WERI-Rb-1 (cell line): ENCODE measurements around the gene DNAH8.

ENCODE experiments used
- DNase-seq: peaks from one replicate; pipeline ENCODE4 v3.0.0-alpha.2; 2020
- H3K27ac ChIP-seq: fragments of 250-450 bp; sonication (Bioruptor Pico); 2 replicates; pipeline ENCODE4 v1.5.1; 2020; ENCODE audit warnings: mild to moderate bottlenecking, moderate library complexity
- H3K27me3 ChIP-seq: fragments of 250-450 bp; sonication (Bioruptor Pico); 2 replicates; pipeline ENCODE4 v1.5.1; 2021; ENCODE audit warnings: mild to moderate bottlenecking, low read depth, moderate library complexity; ENCODE audit not compliant: insufficient read depth, severe bottlenecking
- H3K36me3 ChIP-seq: fragments of 250-450 bp; sonication (Bioruptor Pico); 2 replicates; pipeline ENCODE4 v1.5.1; 2020; ENCODE audit warnings: mild to moderate bottlenecking, moderate library complexity
- H3K4me3 ChIP-seq: 2 replicates; pipeline ENCODE4 v1.5.1; 2011; ENCODE audit warnings: low read depth, mild to moderate bottlenecking, control low read depth, low read length
- H3K9me3 ChIP-seq: fragments of 250-450 bp; sonication (Bioruptor Pico); 2 replicates; pipeline ENCODE4 v1.5.1; 2021; ENCODE audit warnings: mild to moderate bottlenecking, moderate library complexity; ENCODE audit not compliant: severe bottlenecking
- CTCF ChIP-seq: IDR thresholded peaks from 2 replicates; pipeline ENCODE4 v1.5.1; 2011; ENCODE audit warnings: low read depth, mild to moderate bottlenecking, control low read depth, inconsistent platforms, low read length

DNAH8 gene

GRCh38 chr6:38804358-38804757, 89.2 kb downstream of the DNAH8 start:
- Histone ChIP-seq H3K9me3 (no peaks in the 10 kb centered on the region), H3K36me3 (no peaks in the 10 kb centered on the region), H3K27ac (no peak overlapping the region), H3K27me3 (no peaks in the 10 kb centered on the region), H3K4me3 (no peak overlapping the region)
- DNase-seq: no peak
- no peak for TF ChIP-seq CTCF

GRCh38 chr6:38805127-38805655, 90.1 kb downstream of the DNAH8 start:
- H3K4me3 ChIP-seq: no peak overlapping the region
- H3K27ac ChIP-seq: no peak overlapping the region
- H3K27me3 ChIP-seq: no peaks in the 10 kb centered on the region
- no peaks in the 10 kb centered on the region for H3K9me3 ChIP-seq
- no peak for DNase-seq
- TF ChIP-seq CTCF: no peak
- H3K36me3 ChIP-seq: no peaks in the 10 kb centered on the region

GRCh38 chr6:38805692-38806091, 90.6 kb downstream of the DNAH8 start:
- Histone ChIP-seq H3K4me3 (no peak overlapping the region), H3K27ac (no peak overlapping the region), H3K36me3 (no peaks in the 10 kb centered on the region), H3K9me3 (no peaks in the 10 kb centered on the region), H3K27me3 (no peaks in the 10 kb centered on the region)
- DNase-seq: no peak
- no peak for TF ChIP-seq CTCF

- TF ChIP-seq CTCF: peak; percentile 57; the same call in 1 of the 2 replicates
- Histone ChIP-seq H3K27me3 (no peaks in the 10 kb centered on the region), H3K9me3 (no peaks in the 10 kb centered on the region), H3K4me3 (no peak overlapping the region), H3K36me3 (no peaks in the 10 kb centered on the region), H3K27ac (no peak overlapping the region)
- DNase-seq: no peak
Measured at GRCh38 chr6:38806271-38806670, 91.2 kb downstream of the DNAH8 start.

- DNase-seq: no peak
- H3K27ac ChIP-seq: no peak overlapping the region
- H3K27me3 ChIP-seq: no peaks in the 10 kb centered on the region
- no peak for TF ChIP-seq CTCF
- no peaks in the 10 kb centered on the region for H3K9me3 ChIP-seq
- H3K4me3 ChIP-seq: no peak overlapping the region
- H3K36me3 ChIP-seq: no peaks in the 10 kb centered on the region
Measured at GRCh38 chr6:38806833-38807232, 91.7 kb downstream of the DNAH8 start.

- no peak for DNase-seq
- TF ChIP-seq CTCF: no peak
- H3K9me3 ChIP-seq: no peaks in the 10 kb centered on the region
- H3K4me3 ChIP-seq: no peak overlapping the region
- no peaks in the 10 kb centered on the region for H3K36me3 ChIP-seq
- H3K27me3 ChIP-seq: no peaks in the 10 kb centered on the region
- no peak overlapping the region for H3K27ac ChIP-seq
Measured at GRCh38 chr6:38808039-38808438, 92.9 kb downstream of the DNAH8 start.
